GM13976 (cell line): Measurements from ENCODE around the gene IL15.

Experiments used
- DNase-seq: peaks from one replicate; pipeline ENCODE4 v3.0.0; 2012; ENCODE audit warnings: low spot score
- CTCF ChIP-seq: IDR thresholded peaks from 2 replicates; pipeline ENCODE4 v1.5.1; 2012; ENCODE audit warnings: borderline replicate concordance, mild to moderate bottlenecking; ENCODE audit not compliant: insufficient read depth; ENCODE audit errors: extremely low read depth, missing control alignments, control extremely low read depth
- in situ Hi-C: fragments of 300-500 bp; cut with MboI; formaldehyde crosslinking; loops from one replicate; pipeline ENCODE4 v1.12.0; 2022; ENCODE audit warnings: low sequenced_read_pairs, mixed read lengths, inconsistent platforms; ENCODE audit not compliant: unreplicated experiment

The IL15 gene

DNA sequence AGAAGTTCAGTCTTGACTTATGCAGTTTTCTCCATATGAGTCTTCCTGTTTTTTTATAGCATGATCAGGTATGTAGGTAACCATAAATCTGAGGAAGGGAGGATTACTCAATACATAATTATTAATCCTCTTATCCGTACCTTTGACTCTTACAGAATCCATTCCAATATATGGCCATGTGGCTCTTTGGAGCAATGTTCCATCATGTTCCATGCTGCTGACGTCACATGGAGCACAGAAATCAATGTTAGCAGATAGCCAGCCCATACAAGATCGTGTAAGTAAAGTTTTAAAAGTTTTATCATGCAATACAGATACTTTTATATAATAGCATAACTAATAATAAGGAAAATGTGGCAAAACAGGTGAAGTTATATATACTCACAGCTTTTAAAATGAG, 19.6 kb downstream of the IL15 start:
- in situ Hi-C loops = no loop called here
- no peak for TF ChIP-seq CTCF
- DNase-seq = no peak

GRCh38 chr4:141657550-141658250, 21.3 kb downstream of the IL15 start:
- in situ Hi-C loops = no loop called here
- no peak for DNase-seq
- no peak for TF ChIP-seq CTCF

DNA sequence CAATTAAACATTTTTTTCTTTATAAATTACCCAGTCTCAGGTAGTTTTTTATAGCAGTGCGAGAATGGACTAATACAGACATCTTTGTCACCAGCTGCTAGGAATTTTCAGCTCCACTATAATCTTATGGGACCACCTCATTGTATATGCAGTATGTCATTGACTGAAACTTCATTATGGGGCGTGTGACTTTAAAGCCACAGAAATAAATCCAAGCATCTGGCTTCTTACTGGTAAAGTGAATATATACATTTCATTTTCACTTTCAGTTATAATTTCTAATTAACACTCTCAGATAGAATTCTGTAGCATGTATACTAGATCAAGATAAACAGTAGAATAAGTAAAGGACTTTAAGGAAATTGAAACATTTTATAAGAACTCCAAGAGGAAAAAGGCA, 21.9 kb downstream of the IL15 start:
- no peak for TF ChIP-seq CTCF
- in situ Hi-C loops = no loop called here

GRCh38 chr4:141659539-141659938, 23.2 kb downstream of the IL15 start:
- no peak for DNase-seq
- no peak for TF ChIP-seq CTCF
- in situ Hi-C loops = no loop called here

More for the DNA sequence above, 21.9 kb downstream of the IL15 start:
- DNase-seq = peak; percentile 30

DNA sequence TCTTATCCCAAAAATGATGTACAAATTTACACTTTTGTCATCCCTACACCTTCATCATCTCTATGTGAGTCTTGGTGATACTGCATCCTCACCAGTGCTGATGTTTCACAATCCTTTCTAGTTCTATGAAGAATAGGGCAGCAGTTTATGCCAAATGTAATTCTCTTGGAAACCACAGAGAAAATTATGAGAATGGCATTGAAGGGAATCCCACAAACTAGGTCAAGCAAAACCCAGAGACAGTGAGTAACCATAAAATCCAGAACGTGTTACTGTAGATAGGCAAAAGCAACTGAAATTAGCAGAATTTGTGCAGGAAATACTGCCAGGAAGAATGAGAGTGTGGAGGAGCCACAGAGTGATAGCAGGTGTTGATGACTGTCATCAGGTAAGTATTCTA, 24.5 kb downstream of the IL15 start:
- DNase-seq = no peak
- TF ChIP-seq CTCF = no peak
- in situ Hi-C loops = no loop called here

DNA sequence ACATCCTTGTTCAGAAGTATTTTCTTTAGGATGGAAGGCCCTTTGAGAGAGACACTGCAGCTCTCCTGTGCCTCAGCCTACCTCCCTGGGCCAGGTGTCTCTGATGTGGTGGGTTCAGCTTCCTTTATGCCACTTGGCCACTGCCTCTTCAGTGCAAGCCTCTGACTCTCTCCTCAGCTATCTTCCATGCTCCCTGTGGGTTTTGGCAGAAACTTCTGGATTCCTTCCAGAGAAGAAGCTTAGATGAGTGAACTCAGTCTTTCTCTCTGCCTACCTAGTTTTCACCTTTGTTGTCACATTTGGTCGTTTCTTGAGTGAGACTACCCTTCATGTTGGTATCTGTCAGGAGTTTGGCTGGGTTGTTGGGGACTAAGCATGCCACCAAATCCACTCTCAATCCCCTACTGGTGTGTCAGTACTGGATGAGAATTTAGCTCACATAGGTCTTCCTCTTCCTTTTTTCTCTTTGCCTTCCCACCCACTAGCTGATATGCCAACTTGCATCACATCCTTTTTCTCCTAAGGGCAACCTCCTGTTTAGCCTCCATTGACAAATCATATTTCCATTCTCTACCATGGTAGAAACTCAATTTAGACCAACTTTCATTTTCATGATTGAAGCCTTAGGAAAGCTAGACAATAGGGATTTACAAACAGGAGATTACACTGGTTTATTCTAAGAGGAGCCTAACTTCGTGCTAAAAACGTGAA, 32.0 kb downstream of the IL15 start:
- no peak for TF ChIP-seq CTCF
- DNase-seq = no peak
- in situ Hi-C loops = no loop called here

DNA sequence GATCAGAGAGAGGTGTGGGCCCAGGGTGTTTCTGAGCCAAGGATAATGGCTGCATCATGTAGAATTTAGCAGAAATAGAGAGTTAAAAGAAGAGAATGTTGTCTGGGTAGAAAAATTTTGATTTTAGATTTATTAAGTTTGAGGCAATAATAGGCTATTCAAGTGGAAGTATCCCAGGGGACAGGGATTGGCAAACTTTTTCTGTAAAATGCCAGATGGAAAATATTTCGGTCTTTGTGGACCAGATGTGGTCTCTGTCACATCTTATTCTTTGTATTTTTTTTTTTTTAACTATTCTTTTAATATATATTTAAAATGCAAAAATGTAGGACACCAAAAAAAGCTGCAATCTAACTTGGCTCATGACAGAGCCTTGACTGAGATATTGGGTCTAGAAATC, 33.1 kb downstream of the IL15 start:
- in situ Hi-C loops = no loop called here
- no peak for DNase-seq
- TF ChIP-seq CTCF = no peak
